ENCODE data around the gene PHF21B. TPM values are rescaled to one million over a fixed set of nuclear protein-coding genes. Genes with fewer than 3 reads are reported as not detected.
"Not testable (repeated sequence)": the region's sequence is repeated elsewhere in the genome, so short reads cannot be mapped to it uniquely, and the experiment has no call there.

The PHF21B gene
- polyA plus RNA-seq, 3 donors = 0.01 to 0.34 (median 0.14) TPM

- 81 to 86% (median 84%) methylated on average over 46 of the region's 46 CpGs for WGBS, 3 donors
- H3K27ac ChIP-seq (ENCODE audit: low read depth, low read length) = no peak overlapping the region
These were observed 93.2 kb downstream of the PHF21B start for GRCh38 chr22:44916281-44917231.

- no peak overlapping the region for H3K27ac ChIP-seq (ENCODE audit: low read depth, low read length)
- WGBS, 3 donors = 81 to 88% (median 86%) methylated on average over 10 of the region's 10 CpGs
These were observed 94.4 kb downstream of the PHF21B start for GRCh38 chr22:44915441-44915840.

- no peak overlapping the region for H3K27ac ChIP-seq (ENCODE audit: low read depth, low read length)
- WGBS, 3 donors = 76 to 86% (median 82%) methylated on average over 13 of the region's 13 CpGs
These were observed 95.6 kb downstream of the PHF21B start for GRCh38 chr22:44914026-44914721.

GRCh38 chr22:44913198-44913983 lies 96.4 kb downstream of the PHF21B start:
- 89 to 90% (median 90%) methylated on average over 24 of the region's 24 CpGs for WGBS, 3 donors

GRCh38 chr22:44909241-44909640 lies 100.6 kb downstream of the PHF21B start:
- WGBS, 3 donors = 78 to 95% (median 92%) methylated on average over 6 of the region's 6 CpGs
- H3K27ac ChIP-seq (ENCODE audit: low read depth, low read length) = no peak overlapping the region

More at GRCh38 chr22:44913198-44913983, 96.4 kb downstream of the PHF21B start:
- no peak overlapping the region for H3K27ac ChIP-seq (ENCODE audit: low read depth, low read length)

- no peak overlapping the region for H3K27ac ChIP-seq (ENCODE audit: low read depth, low read length)
- WGBS, 3 donors = 79 to 88% (median 84%) methylated on average over 21 of the region's 21 CpGs
These were observed 101.8 kb downstream of the PHF21B start for GRCh38 chr22:44907765-44908737.

- WGBS, 3 donors = 88 to 90% (median 88%) methylated on average over 18 of the region's 18 CpGs
- no peak overlapping the region for H3K27ac ChIP-seq (ENCODE audit: low read depth, low read length)
These were observed 102.7 kb downstream of the PHF21B start for GRCh38 chr22:44906999-44907644.

- 80 to 87% (median 80%) methylated on average over 21 of the region's 21 CpGs for WGBS, 3 donors
- H3K27ac ChIP-seq (ENCODE audit: low read depth, low read length) = no peak overlapping the region
These were observed 103.4 kb downstream of the PHF21B start for GRCh38 chr22:44906248-44906936.

GRCh38 chr22:44904492-44905152 lies 105.2 kb downstream of the PHF21B start:
- WGBS, 3 donors = 37 to 65% (median 50%) methylated on average over 3 of the region's 5 CpGs

GRCh38 chr22:44903164-44903563 lies 106.6 kb downstream of the PHF21B start:
- not testable (repeated sequence) for H3K27ac ChIP-seq (ENCODE audit: low read depth, low read length)
- no CpG with 5 or more reads among the region's 2 CpGs for WGBS, 3 donors

More at GRCh38 chr22:44904492-44905152, 105.2 kb downstream of the PHF21B start:
- H3K27ac ChIP-seq (ENCODE audit: low read depth, low read length) = not testable (repeated sequence)

- no peak overlapping the region for H3K27ac ChIP-seq (ENCODE audit: low read depth, low read length)
- 63 to 79% (median 63%) methylated on average over 2 of the region's 2 CpGs for WGBS, 3 donors
These were observed 108.5 kb downstream of the PHF21B start for GRCh38 chr22:44901301-44901700.

- 89 to 92% (median 91%) methylated on average over 6 of the region's 6 CpGs for WGBS, 3 donors
- no peak overlapping the region for H3K27ac ChIP-seq (ENCODE audit: low read depth, low read length)
These were observed 111.6 kb downstream of the PHF21B start for GRCh38 chr22:44898236-44898635.

- 80 to 85% (median 82%) methylated on average over 23 of the region's 23 CpGs for WGBS, 3 donors
- H3K27ac ChIP-seq (ENCODE audit: low read depth, low read length) = no peak overlapping the region
These were observed 114.3 kb downstream of the PHF21B start for GRCh38 chr22:44895296-44896055.

- 76 to 83% (median 82%) methylated on average over 14 of the region's 14 CpGs for WGBS, 3 donors
- H3K27ac ChIP-seq (ENCODE audit: low read depth, low read length) = no peak overlapping the region
These were observed 115.0 kb downstream of the PHF21B start for GRCh38 chr22:44894782-44895181.

- 80 to 89% (median 87%) methylated on average over 12 of the region's 12 CpGs for WGBS, 3 donors
- H3K27ac ChIP-seq (ENCODE audit: low read depth, low read length) = no peak overlapping the region
These were observed 115.5 kb downstream of the PHF21B start for GRCh38 chr22:44894321-44894720.

All from adipose tissue (tissue), 3 donors.